ENCODE measurements around the gene FLRT2.

- TF ChIP-seq CTCF (IDR thresholded peaks at IDR 0.05; ENCODE audit: low read depth, low read length, poor library complexity, severe bottlenecking) = no peak
- TF ChIP-seq EZH2phosphoT487 (IDR thresholded peaks at IDR 0.05; ENCODE audit: borderline replicate concordance, low read length) = no peak
Observed at GRCh38 chr14:85675957-85676356, 146.0 kb downstream of the FLRT2 start.

All from DOHH2 (cell line).